ENCODE results near the gene NANOS3.
A peak's percentile ranks its signal among the peaks of the same experiment; 100 is the strongest.

NANOS3 gene

GRCh38 chr19:13864667-13865570, 12.0 kb upstream of the NANOS3 start:
- no peak for DNase-seq (ENCODE audit: low read depth in 2 of 2)

GRCh38 chr19:13865571-13866462, 11.1 kb upstream of the NANOS3 start:
- DNase-seq (ENCODE audit: low read depth in 2 of 2): no peak

- DNase-seq (ENCODE audit: low read depth in 2 of 2): no peak
Observed at GRCh38 chr19:13866463-13867046, 10.4 kb upstream of the NANOS3 start.

DNA sequence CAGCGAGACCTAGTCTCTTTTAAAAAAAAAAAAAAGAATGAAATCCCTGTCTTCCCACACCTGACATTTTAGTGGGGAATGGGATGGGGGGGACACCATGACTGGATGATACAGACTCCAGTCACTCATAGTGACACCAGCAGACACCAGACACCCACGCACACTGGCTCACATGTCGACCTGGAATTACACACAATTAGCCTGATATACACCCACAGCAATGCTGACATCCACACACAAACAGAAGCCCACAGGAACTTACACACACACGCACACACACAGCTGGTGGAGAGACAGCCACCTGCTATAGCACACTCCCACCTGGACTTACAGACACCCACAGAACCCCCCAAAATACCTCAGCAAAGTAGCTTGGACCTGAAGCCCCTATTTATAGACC, 8.3 kb upstream of the NANOS3 start:
- DNase-seq (ENCODE audit: low read depth in 2 of 2): no peak

- no peak for DNase-seq (ENCODE audit: low read depth in 2 of 2)
Observed at GRCh38 chr19:13869281-13869680, 7.7 kb upstream of the NANOS3 start.

DNA sequence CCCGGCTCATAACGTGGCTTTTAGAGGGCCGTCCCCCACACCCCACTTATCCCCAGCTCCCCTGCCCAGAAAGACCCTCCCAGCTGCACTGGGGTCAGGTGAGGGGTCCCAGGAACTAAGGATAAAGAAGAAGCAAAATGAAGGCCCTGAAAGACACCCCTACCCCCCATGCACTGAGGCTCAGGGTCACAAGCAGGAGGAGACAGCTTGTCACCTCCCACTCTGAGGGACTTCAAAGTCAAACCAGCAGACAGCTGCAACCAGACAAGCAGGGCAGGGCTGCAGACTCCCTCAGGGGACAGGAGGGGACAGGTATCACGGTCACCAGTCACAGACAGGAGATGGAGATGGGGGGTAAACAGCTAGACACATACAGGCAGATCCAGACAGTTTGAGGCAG, 6.1 kb upstream of the NANOS3 start:
- DNase-seq (ENCODE audit: low read depth in 2 of 2): no peak

GRCh38 chr19:13872339-13872694, 4.6 kb upstream of the NANOS3 start:
- DNase-seq (ENCODE audit: low read depth in 2 of 2): no peak

GRCh38 chr19:13872695-13873389, 4.1 kb upstream of the NANOS3 start:
- DNase-seq (ENCODE audit: low read depth in 2 of 2): no peak

DNA sequence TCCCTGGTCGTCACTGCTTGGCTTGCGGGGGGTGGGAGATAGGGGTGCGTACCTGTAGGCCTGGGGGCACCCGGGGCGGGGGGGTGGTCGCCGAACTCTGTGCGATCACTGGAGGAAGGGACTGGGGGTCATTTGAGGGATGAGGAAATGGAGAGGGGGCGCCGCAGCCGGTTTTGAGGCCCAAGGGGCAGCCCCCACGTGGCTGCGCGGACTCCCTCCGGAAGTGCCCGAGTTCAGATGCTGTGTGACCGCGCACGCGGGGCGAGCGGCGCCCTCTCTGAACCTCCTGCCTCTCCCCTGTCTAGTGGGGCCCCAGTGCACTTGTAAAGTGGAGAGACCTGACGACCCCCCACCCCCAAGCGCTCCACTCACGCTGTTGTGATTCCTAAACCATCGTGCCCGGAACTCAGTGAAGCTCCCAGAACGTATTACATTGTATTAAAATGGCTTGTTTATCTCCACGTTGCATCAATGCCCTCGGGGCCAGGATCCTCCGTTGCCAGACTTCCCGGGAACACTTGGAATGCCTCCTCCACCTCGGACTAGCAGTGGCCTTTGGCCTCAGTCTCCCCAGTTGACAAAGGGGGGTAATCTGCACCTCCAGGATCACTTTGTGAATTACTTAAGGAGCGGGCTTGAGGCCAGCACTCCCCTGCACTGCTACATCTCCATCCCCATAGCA, 3.0 kb upstream of the NANOS3 start:
- no peak for DNase-seq (ENCODE audit: low read depth in 2 of 2)

GRCh38 chr19:13875824-13876223, 1.1 kb upstream of the NANOS3 start:
- DNase-seq (ENCODE audit: low read depth in 2 of 2): no peak

DNA sequence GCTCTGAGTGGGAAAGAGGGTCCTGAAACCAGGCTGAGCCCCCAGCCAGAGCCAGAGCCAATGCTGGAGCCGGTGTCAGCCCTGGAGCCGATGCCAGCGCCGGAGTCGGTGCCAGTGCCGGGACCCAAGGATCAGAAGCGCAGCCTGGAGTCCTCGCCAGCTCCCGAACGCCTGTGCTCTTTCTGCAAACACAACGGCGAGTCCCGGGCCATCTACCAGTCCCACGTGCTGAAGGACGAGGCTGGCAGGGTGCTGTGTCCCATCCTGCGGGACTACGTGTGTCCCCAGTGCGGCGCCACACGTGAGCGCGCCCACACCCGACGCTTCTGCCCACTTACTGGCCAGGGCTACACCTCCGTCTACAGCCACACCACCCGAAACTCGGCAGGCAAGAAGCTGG, 369 bp downstream of the NANOS3 start:
- DNase-seq (ENCODE audit: low read depth in 2 of 2): no peak

GRCh38 chr19:13880059-13881043, 3.4 kb downstream of the NANOS3 start:
- peak; percentile 98 to 99 for DNase-seq (ENCODE audit: low read depth in 2 of 2)

- DNase-seq (ENCODE audit: low read depth in 2 of 2): no peak
Observed at GRCh38 chr19:13881251-13881691, 4.3 kb downstream of the NANOS3 start.

DNA sequence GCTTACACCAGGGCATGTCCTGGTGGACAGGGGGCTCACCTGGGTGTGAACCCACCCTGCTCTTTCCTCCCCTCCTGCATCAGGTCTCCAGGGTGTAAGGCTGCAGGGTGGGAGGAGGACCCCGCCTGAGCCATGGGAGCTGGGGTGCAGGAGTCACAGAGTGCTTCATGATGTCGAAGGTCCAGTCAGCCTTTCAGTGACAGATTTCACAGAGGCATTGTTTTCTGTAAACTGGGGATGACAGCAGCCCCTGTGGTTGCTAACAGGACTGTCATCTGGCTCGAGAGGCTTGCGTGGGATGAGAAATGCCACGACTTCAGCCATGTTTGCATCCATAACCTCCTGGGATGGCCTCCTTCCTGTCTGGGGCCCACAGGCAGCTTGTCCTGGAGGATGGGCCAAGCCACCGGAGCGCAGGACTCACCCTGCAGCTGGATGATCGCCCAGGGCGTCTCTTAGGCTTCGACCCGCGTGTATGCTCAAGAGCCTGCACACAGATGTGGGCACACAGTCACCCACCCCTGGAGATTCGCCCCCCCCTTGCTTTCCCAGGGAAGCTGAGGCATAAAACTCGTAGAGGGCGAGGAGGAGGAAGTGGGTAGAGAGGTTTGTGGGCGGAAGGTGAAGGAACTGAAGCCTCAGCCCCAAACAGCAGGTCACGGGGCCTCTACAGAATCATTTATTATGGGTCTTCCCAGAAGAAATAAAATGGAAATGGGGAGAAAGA, 4.9 kb downstream of the NANOS3 start:
- DNase-seq (ENCODE audit: low read depth in 2 of 2): no peak

DNA sequence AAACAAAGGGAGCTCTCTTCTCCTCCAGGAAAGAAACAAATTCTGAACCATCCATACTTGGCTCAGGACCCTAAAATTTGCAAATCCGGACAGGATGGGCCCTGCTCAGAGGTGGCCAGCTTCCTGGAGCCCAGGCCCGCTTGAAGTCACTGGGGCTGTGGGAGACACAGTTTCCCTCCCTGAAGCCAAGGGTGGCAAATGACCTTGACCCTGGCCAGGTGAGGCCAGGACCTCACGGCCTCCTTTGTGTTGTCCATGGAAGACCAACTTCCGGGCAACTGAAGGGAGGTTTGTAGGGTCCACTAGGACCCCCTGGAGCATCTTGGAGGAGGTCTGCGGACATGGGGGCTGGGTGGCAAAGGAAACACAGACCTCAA, 5.5 kb downstream of the NANOS3 start:
- no peak for DNase-seq (ENCODE audit: low read depth in 2 of 2)

GRCh38 chr19:13882836-13883235, 5.9 kb downstream of the NANOS3 start:
- no peak for DNase-seq (ENCODE audit: low read depth in 2 of 2)

DNA sequence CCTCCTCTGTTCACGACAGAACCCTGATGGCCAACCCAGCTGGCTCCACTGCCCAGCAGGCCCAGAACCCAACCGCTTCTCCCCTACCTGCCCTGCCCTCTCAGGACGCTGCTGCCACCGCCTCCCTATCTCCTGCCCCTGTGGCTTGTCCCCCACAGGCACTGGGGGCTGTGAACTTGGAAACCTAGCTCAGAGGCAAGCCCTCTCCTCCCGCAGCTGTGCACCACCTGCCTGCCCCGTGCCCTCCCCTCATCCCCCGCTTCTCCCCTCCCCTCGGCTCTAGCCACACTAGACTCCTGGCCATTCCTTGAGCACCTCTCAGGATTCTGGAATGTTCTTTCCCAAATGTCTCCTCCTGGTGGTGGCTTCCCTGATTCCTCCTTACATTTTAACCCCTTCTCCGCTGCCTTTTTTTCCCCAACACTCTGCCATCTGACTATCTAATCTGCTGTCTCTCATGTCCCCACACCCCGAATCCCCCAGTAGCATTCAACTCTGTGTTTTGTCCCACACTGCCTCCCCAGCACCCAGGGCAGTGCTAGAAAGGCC, 6.7 kb downstream of the NANOS3 start:
- DNase-seq (ENCODE audit: low read depth in 2 of 2): no peak

DNA sequence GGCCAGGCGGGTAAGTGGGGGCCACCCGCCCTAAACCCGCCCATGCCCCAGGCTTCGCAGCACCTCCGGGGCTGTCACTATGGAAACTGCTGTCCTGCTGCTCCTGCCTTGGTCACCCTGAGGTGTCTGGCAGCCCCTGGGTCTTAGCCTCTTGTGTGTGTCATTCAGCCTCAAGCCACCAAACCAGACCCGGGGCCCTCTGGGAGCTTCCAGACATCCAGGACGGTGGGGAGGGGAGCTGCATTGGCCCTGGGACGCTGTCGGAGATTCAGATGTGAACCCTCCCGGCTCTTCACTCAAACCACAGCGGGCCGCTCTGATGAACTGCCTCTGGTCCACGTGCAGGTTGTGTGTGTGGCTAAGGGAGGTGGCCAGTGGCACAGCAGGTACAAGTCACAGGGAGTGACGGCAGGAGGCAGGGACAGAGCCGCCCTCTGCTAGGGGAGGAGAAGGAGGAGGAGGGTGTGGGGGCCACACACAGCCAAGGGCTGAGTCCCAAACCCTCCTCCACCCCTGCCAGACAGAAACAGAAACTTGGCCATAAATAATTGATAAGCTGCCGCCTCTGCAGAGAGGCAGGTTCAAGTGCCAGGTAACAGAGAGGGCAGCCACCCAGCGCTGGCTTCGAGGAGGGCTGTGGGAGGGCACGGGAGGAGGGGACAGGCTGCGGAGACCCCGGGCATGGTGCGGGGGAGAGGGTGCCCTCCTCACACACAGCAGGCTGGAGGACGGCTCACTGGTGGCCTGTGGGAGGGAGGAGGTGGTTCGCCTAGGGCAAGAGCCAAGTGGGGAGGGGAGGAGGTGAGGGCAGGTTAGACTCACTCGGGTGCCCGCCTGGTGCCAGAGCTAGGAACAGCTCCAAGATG, 8.0 kb downstream of the NANOS3 start:
- DNase-seq (ENCODE audit: low read depth in 2 of 2): no peak

All from activated CD4-positive, alpha-beta T cell treated with anti-CD3 and anti-CD28 coated beads for 24 hours (primary cell).